Thyroid gland (tissue), 4 donors: ENCODE results near the gene CPNE4.

ENCODE experiments used
- POLR2A ChIP-seq, 2 donors: fragments of 450-650 bp; IDR thresholded peaks; one replicate each; pipeline ENCODE4 v1.6.1; 2017; ENCODE audit warnings: antibody characterized with exemption in 2 of 2, mild to moderate bottlenecking in 2 of 2, moderate library complexity in 1 of 2
- TF ChIP-seq, protein P1 (sequence below), 6 experiments: fragments of 200-600 bp in 3 of 6; fragments of 450-650 bp in 3 of 6; sonication (generic) in 3 of 6; IDR thresholded peaks; one replicate each; pipeline ENCODE4 v1.5.1; 2016 to 2019; ENCODE audit warnings: antibody characterized with exemption in 6 of 6, mild to moderate bottlenecking in 2 of 6, inconsistent platforms in 1 of 6, moderate library complexity in 1 of 6

- TF ChIP-seq, protein P1, sequence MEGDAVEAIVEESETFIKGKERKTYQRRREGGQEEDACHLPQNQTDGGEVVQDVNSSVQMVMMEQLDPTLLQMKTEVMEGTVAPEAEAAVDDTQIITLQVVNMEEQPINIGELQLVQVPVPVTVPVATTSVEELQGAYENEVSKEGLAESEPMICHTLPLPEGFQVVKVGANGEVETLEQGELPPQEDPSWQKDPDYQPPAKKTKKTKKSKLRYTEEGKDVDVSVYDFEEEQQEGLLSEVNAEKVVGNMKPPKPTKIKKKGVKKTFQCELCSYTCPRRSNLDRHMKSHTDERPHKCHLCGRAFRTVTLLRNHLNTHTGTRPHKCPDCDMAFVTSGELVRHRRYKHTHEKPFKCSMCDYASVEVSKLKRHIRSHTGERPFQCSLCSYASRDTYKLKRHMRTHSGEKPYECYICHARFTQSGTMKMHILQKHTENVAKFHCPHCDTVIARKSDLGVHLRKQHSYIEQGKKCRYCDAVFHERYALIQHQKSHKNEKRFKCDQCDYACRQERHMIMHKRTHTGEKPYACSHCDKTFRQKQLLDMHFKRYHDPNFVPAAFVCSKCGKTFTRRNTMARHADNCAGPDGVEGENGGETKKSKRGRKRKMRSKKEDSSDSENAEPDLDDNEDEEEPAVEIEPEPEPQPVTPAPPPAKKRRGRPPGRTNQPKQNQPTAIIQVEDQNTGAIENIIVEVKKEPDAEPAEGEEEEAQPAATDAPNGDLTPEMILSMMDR (IDR thresholded peaks at IDR 0.05), result no peak
- no peak for TF ChIP-seq POLR2A (IDR thresholded peaks at IDR 0.05)
Observed at GRCh38 chr3:132071043-132071442, 36.2 kb upstream of the CPNE4 start.
